ENCODE results near the gene PCLO. TPM values are rescaled to one million over a fixed set of nuclear protein-coding genes. Genes with fewer than 3 reads are reported as not detected.

Gene PCLO
- total RNA-seq, 4 donors from 2014 or later, result 2.3 to 5.0 (median 2.7) TPM

GRCh38 chr7:82985144-82985802 is 177.4 kb downstream of the PCLO start:
- intact Hi-C loops (cut with DNase I), result no loop called here
- Histone ChIP-seq H3K36me3 (no peaks in the 10 kb centered on the region), H3K27ac (replicated peaks in 1 of 4) (no peak overlapping the region), H3K9me3 (no peaks in the 10 kb centered on the region), H3K4me1 (no peaks in the 10 kb centered on the region), H3K27me3 (no peaks in the 10 kb centered on the region), H3K4me3 (no peak overlapping the region)
- DNase-seq (ENCODE audit: extremely low spot score), result no peak
- TF ChIP-seq EP300 (IDR thresholded peaks at IDR 0.05), result no peak
- TF ChIP-seq POLR2AphosphoS5 (IDR thresholded peaks at IDR 0.05), result no peak
- TF ChIP-seq CTCF (IDR thresholded peaks at IDR 0.05), result no peak
- no peak for TF ChIP-seq POLR2A (IDR thresholded peaks at IDR 0.05; ENCODE audit: low read depth)
- 61% methylated on average over 2 of the region's 2 CpGs for WGBS

GRCh38 chr7:82980130-82980788 is 182.4 kb downstream of the PCLO start:
- 36% methylated on average over 4 of the region's 4 CpGs for WGBS
- no peak for DNase-seq (ENCODE audit: extremely low spot score)
- H3K9me3 ChIP-seq, result no peaks in the 10 kb centered on the region
- intact Hi-C loops (cut with DNase I), result no loop called here
- H3K27ac ChIP-seq (replicated peaks in 1 of 4), result no peak overlapping the region
- no peaks in the 10 kb centered on the region for H3K27me3 ChIP-seq
- TF ChIP-seq EP300 (IDR thresholded peaks at IDR 0.05), result no peak
- TF ChIP-seq CTCF (IDR thresholded peaks at IDR 0.05), result no peak
- TF ChIP-seq POLR2AphosphoS5 (IDR thresholded peaks at IDR 0.05), result no peak
- no peak for TF ChIP-seq POLR2A (IDR thresholded peaks at IDR 0.05; ENCODE audit: low read depth)
- no peaks in the 10 kb centered on the region for H3K4me1 ChIP-seq
- H3K4me3 ChIP-seq, result no peak overlapping the region
- no peaks in the 10 kb centered on the region for H3K36me3 ChIP-seq

GRCh38 chr7:82975811-82976468 is 186.7 kb downstream of the PCLO start:
- DNase-seq (ENCODE audit: extremely low spot score), result no peak

GRCh38 chr7:82972135-82972534 is 190.5 kb downstream of the PCLO start:
- no peaks in the 10 kb centered on the region for H3K27me3 ChIP-seq
- intact Hi-C loops (cut with DNase I), result no loop called here
- no peak for DNase-seq (ENCODE audit: extremely low spot score)
- H3K36me3 ChIP-seq, result no peaks in the 10 kb centered on the region
- no peak overlapping the region for H3K4me3 ChIP-seq
- TF ChIP-seq CTCF (IDR thresholded peaks at IDR 0.05), result no peak
- no peaks in the 10 kb centered on the region for H3K4me1 ChIP-seq
- WGBS, result 58% methylated on average over 1 of the region's 1 CpG
- no peak overlapping the region for H3K27ac ChIP-seq (replicated peaks in 1 of 4)
- no peaks in the 10 kb centered on the region for H3K9me3 ChIP-seq

More at GRCh38 chr7:82975811-82976468, 186.7 kb downstream of the PCLO start:
- no peaks in the 10 kb centered on the region for H3K27me3 ChIP-seq
- no peaks in the 10 kb centered on the region for H3K9me3 ChIP-seq
- 60% methylated on average over 2 of the region's 2 CpGs for WGBS
- TF ChIP-seq CTCF (IDR thresholded peaks at IDR 0.05) (no peak), POLR2A (IDR thresholded peaks at IDR 0.05; ENCODE audit: low read depth) (no peak), EP300 (IDR thresholded peaks at IDR 0.05) (no peak), POLR2AphosphoS5 (IDR thresholded peaks at IDR 0.05) (no peak)
- H3K4me3 ChIP-seq, result no peak overlapping the region
- H3K4me1 ChIP-seq, result no peaks in the 10 kb centered on the region
- H3K36me3 ChIP-seq, result no peaks in the 10 kb centered on the region
- no peak overlapping the region for H3K27ac ChIP-seq (replicated peaks in 1 of 4)
- intact Hi-C loops (cut with DNase I), result no loop called here

All from esophagus muscularis mucosa (tissue), 4 donors.